ENCODE measurements around the gene DNAJB13.

Gene DNAJB13

DNA sequence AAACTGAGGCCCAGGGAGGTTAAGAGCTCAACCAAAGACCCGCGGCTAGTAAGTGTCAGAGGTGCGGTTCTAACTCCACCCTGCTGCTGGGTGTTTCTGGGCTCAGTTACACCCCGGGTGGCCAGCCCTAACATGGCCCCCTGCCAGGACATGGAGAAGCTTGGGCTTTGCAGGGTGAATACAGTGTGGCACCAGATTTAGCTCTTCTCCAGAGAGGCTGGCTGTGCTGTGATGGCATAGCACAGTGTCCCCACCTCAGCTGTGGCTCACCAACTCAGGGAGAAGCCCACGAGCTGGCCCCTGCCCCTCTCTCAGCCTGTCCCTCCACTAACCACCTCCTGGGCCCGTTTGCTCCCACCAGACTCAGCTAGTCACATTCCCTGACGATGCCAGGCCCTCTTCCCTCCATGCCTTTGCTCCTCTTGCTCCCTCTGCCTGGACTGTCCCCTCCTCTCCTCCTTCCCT is 51.0 kb downstream of the DNAJB13 start:
- no peak for DNase-seq

DNA sequence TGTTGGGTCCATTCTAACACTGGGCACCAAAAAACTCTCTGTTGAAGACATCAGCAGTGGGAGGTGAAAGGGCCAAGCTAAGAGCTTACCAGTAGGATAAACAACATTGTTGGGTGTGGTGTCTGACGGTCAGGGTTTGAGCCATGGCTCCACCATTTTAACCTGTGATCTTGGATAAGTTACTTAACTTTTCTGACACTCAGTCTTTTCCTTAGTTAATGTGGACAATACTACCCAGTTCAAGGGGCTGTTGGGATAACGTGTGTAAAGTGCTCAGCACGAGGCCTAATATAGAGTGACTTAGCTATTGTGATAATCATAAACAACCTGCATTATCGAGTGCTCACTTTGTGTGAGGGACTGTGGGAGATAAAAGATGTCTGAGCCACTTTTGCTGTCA is 52.0 kb downstream of the DNAJB13 start:
- DNase-seq = no peak

GRCh38 chr11:74004046-74004695 is 53.3 kb downstream of the DNAJB13 start:
- DNase-seq = no peak

DNA sequence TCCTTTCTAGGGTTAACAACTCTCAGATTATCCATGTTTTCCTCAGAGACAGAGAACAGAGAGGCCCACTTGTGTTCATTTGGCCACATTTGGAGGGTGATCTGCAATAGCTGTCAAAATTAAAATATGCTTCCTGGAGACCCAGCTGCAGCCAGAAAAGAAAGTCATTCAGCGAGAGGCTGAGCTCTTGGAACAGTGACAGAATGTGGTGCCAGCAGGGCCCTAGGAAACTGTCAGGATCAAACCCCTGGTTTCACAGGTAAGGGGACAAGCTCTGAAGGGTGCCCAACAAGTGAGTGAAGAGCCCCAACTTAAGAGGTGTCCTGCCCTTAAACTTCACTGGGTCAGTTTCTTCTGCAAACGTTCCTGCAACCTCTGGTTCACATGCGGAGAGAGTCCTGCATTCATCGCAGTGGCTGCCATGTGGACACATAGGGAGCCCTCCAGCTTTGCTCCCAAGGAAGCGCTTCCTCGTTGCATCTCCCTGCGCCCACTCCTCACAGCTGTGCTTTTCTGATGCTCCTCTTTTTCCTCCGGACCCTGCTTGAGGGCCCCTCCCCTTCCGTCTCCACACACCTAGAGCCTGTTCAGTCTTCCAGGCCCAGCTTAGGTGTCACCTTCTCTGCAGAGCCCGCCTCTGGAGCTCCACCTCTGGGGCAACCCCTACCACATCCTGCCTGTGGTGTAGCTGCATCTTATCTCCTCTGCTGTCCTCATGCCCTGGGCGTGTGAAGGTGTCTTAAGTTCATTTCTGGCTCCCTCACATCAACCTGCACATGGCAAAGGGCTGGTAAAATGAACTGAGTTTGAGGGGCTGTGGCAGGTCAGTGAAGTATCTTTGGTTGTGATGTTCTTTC is 54.2 kb downstream of the DNAJB13 start:
- peak; percentile 81 for DNase-seq

DNA sequence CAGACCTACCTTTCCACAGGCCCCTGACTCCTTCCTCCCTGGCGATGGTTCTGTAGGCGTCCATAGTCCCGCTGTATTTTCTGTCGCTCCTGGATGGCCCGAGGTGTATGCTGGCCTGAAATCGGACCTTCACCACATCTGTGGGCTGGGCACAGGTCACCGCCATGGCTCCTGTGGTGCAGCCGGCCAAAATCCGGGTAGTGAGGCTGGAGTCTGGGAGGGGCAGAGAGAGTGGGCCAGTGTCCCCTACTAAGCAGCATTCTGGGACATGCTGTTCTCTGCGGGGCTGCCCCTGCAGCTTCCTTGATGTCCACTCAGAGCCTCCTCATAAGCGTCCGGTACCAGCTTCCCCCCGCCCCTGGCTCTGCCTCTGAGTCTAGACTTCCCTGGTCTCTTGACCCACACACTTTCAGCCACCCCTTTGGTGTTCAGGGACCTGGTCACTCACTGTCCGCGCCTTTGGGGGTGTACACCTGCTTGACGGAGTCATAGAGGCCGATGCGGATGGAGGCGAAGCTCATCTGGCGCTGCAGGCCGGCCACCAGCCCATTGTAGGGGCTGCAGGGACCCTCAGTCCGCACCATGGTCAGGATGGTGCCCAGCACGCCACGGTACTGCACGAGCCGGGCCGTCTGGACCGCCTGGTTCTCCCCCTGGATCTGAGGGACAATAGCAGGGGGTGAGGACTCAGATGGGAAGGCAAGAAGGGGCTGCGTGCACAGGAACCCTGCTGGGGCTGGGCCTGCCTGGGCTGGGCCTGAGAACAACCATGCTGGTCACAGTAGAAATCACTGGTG is 55.1 kb downstream of the DNAJB13 start:
- no peak for DNase-seq

GRCh38 chr11:74006743-74007304 is 56.0 kb downstream of the DNAJB13 start:
- DNase-seq = no peak

DNA sequence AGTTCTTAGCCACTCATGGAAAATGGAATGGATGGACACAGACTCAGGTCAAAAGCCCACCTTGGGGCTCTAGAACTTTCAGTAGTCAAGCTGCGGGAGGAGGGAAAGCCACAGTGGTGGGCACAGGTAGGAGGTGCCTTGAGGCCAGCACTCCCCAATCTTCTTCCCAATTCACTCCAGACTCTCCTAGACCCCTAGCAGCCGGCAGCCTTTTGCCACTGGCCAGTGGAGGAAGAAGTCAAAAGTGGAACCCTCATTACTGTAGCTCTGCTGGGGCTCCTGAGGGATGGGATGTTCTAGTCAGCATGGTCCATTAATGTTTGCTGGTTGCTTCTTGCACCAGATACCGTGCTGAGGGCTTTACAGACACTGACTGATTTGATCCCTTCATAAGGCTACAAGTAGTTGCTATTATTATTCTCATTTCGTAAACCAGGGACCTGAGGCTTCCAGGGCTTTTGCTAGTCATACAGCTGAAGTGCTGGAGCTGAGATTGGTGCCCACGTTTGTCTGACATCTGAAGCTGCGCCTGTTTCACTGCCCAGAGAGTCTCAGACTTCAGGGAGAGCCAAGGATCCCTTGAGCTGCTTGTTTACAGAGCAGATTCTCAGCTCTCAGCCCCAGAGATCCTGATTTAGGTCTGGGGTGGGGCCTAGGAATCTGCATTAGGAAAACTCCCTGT is 57.0 kb downstream of the DNAJB13 start:
- DNase-seq = no peak

GRCh38 chr11:74008373-74009229 is 57.8 kb downstream of the DNAJB13 start, which contains the start of gene UCP3:
Gene UCP3 (minus strand): TSS chr11:74009085. CDS start chr11:74007042, 2,043 bp downstream.
- DNase-seq = no peak

GRCh38 chr11:74009230-74009547 is 58.4 kb downstream of the DNAJB13 start:
- DNase-seq = no peak

DNA sequence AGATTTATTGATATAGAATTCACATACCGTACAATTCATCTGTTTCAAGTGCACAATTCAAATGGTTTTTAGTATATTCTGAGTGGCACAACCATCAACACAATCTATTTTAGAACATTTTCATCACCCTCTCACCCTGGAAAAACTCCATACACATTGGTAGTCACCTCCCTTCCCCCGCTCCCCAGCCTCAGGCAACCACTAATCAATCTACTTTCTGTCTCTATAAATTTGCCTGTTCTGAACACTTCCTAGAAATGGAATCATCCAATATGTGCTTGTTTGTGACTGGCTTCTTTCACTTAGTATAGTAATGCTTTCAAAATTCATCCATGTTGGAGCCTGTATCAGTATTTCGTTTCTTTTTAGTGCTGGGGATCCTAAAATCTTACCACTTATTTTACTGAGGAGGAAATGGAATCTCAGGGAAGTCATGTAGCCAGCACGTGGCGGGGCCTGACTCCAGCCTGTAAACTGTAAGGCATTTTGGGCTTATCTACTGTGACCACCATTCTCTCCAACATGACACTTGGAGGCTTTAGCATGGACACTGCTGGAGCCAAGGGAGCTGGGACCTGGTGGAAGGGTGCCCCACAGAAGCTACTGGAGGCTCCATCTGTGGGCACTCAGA is 59.0 kb downstream of the DNAJB13 start:
- no peak for DNase-seq

GRCh38 chr11:74010306-74011300 is 59.8 kb downstream of the DNAJB13 start:
- no peak for DNase-seq

GRCh38 chr11:74011360-74012073 is 60.7 kb downstream of the DNAJB13 start:
- DNase-seq = peak; percentile 27

DNA sequence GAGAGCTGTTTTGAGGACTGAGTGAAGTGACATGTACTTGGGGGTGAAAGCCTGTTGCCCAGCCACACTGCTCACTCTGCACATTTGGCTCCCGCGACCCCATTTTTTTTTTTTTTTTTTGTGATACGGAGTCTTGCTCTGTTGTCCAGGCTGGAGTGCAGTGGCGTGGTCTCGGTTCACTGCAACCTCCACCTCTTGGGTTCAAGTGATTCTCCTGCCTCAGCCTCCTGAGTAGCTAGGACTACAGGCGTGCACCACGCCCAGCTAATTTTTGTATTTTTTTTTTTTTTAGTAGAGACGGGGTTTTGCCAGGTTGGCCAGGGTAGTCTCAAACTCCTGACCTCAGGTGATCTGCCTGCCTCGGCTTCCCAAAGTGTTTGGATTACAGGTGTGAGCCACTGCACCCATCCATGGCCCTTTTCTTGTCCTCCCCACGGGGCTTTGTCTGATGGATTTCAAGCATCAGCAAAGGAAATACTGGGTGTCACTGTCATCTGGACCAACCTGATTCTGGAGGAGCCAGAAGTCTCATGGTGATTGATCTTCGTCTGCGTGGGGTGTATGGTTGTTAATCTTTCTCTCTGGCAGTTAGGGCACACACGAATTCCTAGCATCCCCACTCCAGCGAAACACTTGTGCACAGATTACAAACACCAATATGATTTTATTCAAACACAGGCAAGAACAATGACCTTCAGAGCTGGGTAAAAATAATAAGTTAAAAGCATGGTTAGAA is 61.4 kb downstream of the DNAJB13 start:
- DNase-seq = no peak

GRCh38 chr11:74013141-74013540 is 62.3 kb downstream of the DNAJB13 start:
- DNase-seq = no peak

GRCh38 chr11:74014880-74015279 is 64.1 kb downstream of the DNAJB13 start:
- DNase-seq = no peak

- no peak for DNase-seq
These were observed 65.3 kb downstream of the DNAJB13 start for GRCh38 chr11:74015919-74016684.

- DNase-seq = no peak
These were observed 66.8 kb downstream of the DNAJB13 start for GRCh38 chr11:74017631-74018030.
